GM19468 (cell line): ENCODE measurements around the gene EPB41.
"Not testable (repeated sequence)": the region's sequence is repeated elsewhere in the genome, so short reads cannot be mapped to it uniquely, and the experiment has no call there.

Experiments
- ATAC-seq: cut with Tn5 transposase; IDR thresholded peaks from one replicate; pipeline ENCODE4 v1.9.1; 2021; ENCODE audit warnings: mild to moderate bottlenecking, moderate library complexity, moderate number of reproducible peaks; ENCODE audit not compliant: unreplicated experiment; ENCODE audit errors: extremely low read depth

Gene EPB41

GRCh38 chr1:28925350-28925891 is 11.1 kb downstream of the EPB41 start:
- ATAC-seq, result no peak

GRCh38 chr1:28926629-28927265 is 12.4 kb downstream of the EPB41 start:
- peak; percentile 84 for ATAC-seq

- ATAC-seq, result no peak
These were observed 12.9 kb downstream of the EPB41 start for GRCh38 chr1:28927266-28927647.

DNA sequence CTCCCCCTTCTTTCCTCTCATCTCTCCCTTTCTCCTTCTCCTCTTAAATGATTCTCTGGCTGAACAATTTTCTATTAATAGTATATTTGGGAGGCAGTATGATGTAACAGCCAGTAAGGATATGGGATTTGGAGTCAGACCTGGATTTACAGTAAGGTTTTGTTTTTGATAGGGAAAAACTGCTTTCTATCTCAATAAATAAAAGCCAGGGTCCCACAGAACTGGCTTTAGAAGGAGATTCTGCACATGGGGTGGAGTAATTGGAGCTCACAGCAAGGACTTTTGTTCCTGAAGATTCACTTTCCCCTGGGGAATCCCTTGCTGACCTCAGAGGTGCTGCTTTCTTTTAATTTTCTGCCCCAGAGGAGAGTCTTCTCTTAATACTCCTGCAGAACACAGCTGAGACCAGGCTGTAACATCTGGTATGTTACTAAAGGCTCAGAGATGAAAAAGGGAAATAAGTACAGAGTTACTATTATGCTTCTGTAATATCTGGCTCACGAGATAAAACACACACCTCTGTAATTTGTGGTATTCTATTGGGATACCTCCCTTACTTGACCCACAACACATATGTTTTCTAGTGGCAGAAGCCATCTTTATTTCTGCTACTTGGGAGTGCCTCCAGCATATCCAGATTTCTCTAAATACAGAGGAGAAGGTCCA is 13.4 kb downstream of the EPB41 start:
- no peak for ATAC-seq

DNA sequence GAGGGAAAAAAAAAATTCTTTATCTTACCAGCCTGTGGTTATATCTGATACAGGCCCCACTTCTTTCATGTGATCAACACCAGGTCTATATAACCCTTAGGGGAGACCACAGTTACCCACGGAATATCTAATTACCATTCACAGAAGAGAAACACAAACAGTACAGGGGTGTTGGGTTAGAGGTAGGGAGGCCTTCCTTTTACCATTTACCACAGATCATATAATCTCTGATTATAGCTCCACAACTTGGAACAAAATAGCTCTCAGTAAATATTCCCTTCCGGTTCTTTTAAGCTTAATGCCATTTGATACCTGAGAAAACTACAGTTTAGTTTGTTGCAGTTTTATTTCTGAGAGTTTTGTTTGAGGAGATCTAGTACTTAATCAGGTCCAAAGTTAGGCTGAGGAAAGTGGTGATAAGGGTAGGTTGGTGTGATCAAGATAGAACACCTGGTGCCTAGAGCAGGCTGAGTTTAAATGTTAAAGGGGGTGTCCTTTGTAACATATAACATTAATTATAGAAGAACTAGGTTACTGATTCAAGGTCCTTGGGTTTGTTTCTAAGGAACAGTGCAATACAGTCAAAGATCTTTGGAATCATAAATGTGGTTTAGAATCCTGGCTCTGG is 14.1 kb downstream of the EPB41 start:
- no peak for ATAC-seq

GRCh38 chr1:28933277-28933676 is 18.9 kb downstream of the EPB41 start:
- no peak for ATAC-seq

- no peak for ATAC-seq
These were observed 19.5 kb downstream of the EPB41 start for GRCh38 chr1:28933918-28934317.

DNA sequence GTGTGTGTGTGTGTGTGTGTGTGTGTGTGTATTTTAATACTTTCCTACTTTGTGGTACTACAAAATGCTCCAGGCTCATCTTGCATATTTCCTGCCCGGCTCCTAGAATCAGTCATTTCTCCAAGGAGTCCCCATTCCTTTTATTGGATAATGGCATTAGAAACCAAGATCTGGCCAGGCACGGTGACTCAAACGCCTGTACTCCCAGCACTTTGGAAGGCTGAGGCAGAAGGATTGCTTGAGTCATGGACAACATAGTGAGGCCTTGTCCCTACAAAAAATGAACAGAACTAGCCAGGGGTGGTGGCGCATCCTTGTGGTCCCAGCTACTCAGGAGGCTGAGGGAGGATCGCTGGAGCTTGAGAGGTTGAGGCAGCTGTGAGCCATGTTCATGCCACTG is 20.3 kb downstream of the EPB41 start:
- ATAC-seq, result no peak

DNA sequence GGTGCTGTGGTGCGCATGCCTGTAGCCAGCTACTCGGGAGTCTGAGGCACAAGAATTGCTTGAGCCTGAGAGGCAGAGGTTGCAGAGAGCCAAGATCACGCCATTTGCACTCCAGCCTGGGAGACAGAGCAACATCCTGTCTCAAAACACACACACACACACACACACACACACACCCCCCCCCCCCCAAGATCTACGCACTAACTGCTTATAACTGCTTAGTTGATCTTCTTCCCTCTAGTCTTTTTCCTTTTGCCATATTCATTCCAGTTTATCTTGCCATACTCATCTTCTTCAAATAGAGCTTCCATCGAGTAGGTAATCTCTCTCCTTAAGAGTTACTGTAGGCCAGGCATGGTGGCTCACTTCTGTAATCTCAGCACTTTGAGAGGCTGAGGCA is 20.9 kb downstream of the EPB41 start:
- no peak for ATAC-seq

GRCh38 chr1:28936094-28936493 is 21.7 kb downstream of the EPB41 start:
- no peak for ATAC-seq

DNA sequence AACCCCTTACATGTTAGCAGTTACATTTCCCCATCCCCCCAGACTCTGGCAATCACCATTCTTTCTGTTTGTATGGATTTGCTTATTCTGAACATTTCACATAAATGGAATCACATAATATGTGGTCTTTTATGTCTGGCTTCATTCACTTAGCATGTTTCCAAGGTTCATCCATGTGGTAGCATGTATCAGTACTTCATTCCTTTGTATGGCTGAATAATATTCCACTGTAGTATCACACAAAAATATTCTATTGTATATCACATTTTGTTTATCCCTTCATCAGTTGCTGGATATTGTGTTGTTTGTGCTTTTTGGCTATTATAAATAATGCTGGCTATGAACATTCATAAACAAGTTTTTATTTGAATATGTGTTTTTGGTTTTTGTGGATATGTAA is 22.2 kb downstream of the EPB41 start:
- ATAC-seq, result no peak

- ATAC-seq, result not testable (repeated sequence)
These were observed 29.2 kb downstream of the EPB41 start for GRCh38 chr1:28943581-28943980.

GRCh38 chr1:28950006-28950405 is 35.6 kb downstream of the EPB41 start:
- ATAC-seq, result no peak

GRCh38 chr1:28950449-28950848 is 36.1 kb downstream of the EPB41 start:
- ATAC-seq, result no peak

GRCh38 chr1:28954126-28954726 is 39.9 kb downstream of the EPB41 start:
- no peak for ATAC-seq

DNA sequence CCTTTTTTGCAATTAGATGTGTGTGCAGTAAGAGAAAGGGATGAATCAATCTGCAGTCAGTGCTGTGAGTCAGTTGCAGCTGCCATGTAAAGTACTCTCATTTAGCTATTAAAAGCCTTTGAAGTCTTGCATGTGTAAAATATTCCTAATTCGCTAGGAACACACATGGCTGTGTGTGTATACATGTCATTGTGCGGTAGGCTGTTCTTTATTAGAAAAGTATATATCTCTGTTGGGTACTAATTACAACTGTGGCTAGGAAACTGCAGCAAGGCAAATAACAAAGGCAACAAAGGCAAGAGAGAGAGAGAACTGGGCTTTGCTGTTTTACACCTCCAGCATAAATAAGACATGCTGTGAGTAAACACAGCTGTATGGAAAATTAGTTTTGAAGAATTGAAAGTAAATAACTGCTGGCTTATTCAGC is 41.7 kb downstream of the EPB41 start:
- no peak for ATAC-seq

- not testable (repeated sequence) for ATAC-seq
These were observed 47.9 kb downstream of the EPB41 start for GRCh38 chr1:28962114-28962831.

DNA sequence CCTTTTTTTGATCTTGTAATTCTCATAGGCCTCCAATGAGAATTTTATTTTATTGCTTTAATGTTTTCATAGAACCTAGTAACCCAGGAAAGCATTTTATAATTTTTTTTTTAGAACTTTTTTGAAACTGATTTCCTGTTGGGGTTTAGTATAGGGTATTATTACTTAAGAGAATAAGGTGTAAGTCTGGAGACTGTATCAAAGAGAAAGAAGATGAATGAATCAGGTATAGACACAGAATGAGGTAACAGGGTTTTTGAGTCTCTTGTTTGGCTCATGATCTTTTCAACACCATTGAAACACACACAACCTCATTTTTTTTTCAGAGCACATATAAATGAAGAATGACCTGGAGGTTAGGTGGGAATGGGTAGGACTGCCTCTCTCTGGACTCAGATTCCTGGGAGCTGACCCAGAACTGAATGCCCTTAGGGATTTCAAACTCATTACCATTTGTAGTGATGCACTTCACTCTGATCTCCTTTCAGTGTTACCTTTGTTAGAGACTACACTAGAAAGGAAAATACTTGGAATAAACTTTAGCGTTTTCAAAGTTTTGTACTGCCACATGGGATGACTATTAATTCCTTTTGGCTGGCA is 51.0 kb downstream of the EPB41 start:
- ATAC-seq, result no peak

- ATAC-seq, result no peak
These were observed 52.2 kb downstream of the EPB41 start for GRCh38 chr1:28966617-28967016.
